ENCODE measurements around the gene ZNF215.
A peak's percentile ranks its signal among the peaks of the same experiment; 100 is the strongest.
"Not testable (repeated sequence)": the region's sequence is repeated elsewhere in the genome, so short reads cannot be mapped to it uniquely, and the experiment has no call there.

ZNF215 gene

DNA sequence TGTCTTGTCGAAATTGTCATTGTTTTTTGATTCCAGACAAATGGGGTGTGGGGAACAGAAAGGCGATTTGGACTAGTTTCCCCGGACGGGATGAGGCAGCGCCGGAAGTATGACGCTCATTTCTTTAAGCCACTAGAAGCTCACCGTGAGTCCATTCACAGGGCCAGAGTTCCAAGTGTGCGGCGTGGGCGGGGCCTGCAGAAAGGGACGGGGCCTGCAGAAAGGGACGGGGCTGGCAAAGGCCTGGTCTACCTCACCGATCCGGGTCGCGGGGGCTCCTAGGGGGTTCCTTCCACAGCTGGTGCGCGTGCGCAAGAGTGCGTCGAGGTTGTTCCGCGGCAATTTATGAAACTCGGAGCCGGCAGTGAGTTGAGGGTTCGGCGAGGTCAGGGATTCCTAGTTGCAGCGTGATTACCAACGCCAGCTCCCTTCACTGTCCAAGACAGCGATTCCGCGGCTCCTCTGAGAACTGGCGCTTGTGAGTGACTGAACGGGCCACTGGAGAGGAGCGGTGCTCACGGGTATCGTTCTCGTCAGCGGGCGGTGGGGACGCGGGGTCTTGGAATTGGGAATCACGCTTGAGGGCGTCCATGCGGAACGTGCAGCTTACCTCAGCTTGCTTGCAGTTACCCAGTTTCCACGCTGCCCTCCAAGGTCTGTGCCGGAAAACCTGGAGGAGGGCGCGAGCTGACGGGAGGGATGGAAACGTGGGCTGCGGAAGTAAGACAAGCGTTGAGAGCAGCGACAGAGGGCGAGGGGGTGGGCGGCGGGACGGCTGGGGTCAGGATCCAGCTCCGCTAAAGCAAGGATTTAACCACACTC is at the start of gene ZNF215:
ZNF215 (plus strand) TSS at position 219 of the 822 bp plus-strand sequence. CDS start 5,847 bp downstream, outside the sequence.
- DNase-seq = peak; percentile 5

DNA sequence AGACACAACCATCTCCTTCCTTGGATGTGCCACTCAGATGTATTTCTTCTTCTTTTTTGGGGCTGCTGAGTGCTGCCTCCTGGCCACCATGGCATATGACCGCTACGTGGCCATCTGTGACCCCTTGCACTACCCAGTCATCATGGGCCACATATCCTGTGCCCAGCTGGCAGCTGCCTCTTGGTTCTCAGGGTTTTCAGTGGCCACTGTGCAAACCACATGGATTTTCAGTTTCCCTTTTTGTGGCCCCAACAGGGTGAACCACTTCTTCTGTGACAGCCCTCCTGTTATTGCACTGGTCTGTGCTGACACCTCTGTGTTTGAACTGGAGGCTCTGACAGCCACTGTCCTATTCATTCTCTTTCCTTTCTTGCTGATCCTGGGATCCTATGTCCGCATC is 49.3 kb upstream of the ZNF215 start:
- DNase-seq = no peak

DNA sequence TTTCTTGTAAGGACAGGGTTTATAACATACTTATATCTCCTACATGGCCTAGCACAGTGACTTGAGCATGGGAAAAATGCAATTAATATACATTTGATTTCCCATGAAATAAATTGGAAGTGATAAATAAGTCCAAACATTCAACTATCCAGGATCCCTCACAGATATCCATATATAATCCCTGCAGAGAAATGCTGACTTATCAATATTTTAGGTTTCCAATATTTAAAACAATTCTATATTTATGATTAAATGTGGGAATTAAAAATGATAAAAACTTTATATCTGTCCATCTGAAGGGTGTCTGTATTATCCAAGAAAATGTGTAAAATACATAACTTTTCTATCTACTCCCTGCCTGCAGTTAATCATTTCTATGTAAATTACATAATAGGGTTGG is 43.5 kb upstream of the ZNF215 start:
- no peak for DNase-seq

DNA sequence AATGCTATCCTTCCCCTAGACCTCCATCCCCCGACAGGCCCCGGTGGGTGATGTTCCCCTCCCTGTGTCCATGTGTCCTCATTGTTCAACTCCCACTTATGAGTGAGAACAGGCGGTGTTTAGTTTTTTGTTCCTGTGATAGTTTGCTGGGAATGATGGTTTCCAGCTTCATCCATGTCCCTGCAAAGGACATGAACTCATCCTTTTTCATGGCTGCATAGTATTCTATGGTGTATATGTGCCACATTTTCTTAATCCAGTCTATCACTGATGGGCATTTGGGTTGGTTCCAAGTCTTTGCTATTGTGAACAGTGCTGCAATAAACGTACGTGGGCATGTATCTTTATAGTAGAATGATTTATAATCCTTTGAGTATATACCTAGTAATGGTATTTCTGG is 38.5 kb upstream of the ZNF215 start:
- DNase-seq = not testable (repeated sequence)

DNA sequence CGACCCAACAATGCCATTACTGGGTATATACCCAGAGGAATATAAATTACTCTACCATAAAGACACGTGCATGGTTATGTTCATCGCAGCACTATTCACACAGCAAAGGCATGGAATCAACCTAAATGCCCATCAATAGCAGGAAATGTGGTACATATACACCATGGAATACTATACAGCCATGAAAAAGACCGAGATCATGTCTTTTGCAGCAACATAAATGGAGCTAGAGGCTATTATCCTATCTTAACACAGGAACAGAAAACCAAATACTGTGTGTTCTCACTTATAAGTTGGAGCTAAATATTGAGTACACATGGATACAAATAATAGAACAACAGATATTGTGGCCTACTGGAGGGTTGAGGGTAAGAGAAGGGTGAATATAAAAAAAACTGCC is 37.4 kb upstream of the ZNF215 start:
- no peak for DNase-seq

DNA sequence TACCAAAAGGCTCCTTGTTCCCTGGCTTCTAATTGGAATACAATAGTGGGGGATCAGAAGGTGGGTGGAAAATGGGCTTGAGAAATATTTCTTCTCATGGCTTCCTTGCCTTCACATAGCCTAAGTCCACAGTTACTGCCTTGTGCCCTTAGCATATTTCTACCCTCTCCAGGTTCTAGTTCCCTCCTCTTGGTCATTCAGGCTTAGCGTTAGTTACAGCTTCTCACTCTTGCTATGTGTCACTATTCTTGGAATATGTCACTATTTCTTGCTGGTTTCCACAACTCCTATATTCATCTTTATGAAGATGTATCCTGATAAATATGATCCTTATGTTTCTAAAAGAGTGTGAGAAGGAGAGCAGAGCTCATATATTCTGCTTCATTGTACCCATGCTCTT is 36.4 kb upstream of the ZNF215 start:
- DNase-seq = no peak

DNA sequence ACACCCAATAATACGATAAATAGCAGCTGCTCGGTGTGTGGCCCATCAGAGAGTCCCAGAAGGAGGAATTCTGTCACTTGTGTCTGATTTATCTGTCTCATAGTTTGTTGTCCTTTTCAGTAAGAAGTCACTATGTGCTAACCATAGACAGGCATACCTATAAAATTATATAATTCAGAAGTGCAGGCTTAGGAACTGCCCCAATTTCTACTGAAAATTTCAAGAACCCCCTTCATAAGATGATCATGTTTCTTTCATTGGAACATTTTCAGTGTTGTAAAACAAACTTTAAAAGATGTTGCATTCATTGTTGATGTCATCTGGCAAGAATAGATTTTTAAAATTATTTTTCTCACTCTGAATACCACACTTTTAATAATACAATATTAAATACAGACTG is 33.8 kb upstream of the ZNF215 start, which contains the start of gene OR2D2:
OR2D2 (minus strand) TSS at position 101 of the 400 bp plus-strand sequence; CDS start at position 101, 0 bp downstream.
- no peak for DNase-seq

DNA sequence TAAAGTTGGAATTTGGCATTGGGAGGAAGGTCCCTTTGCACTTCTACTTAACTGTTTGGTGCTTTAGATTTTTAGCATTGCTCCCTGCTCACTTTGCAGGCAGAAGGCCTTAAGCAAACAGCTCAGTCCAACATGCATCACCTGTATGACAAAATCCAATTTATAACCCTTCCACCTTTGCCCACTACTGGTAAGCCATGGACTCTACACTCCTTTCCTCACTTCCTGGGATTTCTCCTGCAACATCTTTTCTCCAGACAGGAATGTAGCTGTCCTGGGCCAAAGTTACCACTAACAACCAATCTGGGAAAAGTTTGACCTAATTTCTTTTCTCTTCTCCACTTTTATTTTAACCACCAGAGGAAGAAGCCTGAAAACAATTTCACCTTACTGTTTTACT is 32.1 kb upstream of the ZNF215 start:
- DNase-seq = no peak

DNA sequence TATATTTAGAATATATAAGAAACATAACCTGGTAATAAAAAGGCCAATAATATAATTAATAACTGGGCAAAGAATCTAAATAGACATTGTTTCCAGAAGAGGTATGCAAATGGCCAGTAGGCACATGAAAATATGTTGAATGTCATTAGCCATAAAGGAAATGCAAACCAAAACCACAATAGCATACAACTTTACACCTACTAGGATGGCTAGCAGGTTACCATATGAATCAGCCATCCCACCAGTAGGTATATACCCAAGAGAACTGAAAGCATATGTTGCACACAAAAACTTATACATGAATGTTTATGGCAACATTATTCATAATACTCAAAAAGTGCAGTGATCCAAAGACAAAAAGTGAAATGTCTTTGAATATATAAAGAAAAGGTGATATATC is 31.2 kb upstream of the ZNF215 start:
- DNase-seq = no peak

DNA sequence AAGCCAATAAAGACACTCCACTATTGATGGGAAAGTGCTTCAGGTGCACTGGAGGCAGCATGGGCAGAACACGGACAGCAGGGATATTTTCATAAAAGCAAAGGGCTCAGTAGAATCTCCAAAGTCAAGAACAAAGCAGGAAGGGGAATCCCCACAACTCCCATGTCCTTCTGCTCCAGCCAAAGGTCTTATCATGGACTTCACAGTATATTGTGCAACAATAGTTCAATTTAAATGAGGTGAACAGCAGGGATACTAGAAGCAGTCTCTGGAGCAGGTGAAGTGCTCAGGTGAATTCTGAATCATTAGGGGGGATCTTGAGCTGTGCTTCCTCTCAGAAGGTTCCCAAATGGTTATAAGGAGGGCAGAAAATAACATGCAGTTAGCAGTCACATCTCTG is 27.3 kb upstream of the ZNF215 start:
- no peak for DNase-seq

DNA sequence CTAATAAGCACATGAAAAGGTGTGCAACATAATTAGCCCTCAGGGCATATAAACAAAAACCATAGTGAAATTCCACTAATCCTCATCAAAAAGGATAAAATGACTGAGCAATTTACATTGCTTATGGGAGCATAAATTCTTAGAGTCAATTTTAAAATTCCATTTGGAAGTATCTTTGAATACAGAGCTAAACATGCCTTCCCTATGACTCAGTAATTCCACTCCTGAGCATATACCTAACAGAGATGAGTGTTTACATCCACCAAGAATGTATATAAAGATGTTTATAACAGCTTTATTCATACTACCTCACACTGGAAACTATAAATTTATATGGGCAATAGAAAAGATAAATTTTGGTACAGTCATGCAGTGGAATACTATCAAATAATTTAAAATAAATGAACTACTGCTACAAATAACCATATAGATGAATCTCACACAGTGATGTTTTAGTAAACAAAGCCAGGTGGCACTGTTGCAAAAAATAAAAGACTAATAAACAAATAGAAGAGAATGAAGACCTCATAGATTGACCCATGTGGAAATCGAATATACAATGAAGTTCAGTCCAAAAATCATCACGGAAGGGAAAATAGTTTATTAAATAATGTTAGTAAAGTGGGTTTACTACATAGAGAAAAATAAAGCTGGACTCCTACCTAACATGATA is 25.8 kb upstream of the ZNF215 start:
- no peak for DNase-seq

DNA sequence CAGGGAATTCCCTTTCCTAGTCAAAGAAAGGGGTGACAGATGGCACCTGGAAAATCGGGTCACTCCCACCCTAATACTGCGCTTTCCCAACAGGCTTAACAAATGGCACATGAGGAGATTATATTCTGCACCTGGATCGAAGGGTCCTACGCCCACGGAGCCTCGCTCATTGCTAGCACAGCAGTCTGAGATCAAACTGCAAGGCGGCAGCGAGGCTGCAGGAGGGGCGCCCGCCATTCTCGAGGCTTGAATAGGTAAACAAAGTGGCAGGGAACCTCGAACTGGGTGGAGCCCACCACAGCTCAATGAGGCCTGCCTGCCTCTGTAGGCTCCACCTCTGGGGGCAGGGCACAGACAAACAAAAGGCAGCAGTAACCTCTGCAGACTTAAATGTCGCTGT is 21.4 kb upstream of the ZNF215 start:
- not testable (repeated sequence) for DNase-seq

DNA sequence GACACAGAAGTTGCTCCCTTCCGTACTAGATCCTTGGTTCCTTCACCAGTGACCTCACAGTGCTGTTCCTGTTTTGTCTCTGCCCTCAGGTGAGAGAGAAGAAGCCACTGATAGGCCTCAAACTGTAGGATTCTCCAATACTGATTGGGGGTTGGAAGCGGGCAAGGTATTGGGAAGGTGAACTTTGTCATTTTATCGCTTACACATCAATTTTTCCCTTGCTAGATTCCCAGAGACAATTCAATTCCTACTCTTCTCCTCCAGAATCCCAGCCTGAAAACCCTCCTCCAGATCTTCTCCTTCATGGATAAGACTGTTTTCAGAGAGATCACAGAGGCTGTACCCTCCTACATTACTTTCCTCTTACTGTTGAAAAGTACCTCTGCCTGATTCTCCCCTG is 14.8 kb upstream of the ZNF215 start:
- no peak for DNase-seq

DNA sequence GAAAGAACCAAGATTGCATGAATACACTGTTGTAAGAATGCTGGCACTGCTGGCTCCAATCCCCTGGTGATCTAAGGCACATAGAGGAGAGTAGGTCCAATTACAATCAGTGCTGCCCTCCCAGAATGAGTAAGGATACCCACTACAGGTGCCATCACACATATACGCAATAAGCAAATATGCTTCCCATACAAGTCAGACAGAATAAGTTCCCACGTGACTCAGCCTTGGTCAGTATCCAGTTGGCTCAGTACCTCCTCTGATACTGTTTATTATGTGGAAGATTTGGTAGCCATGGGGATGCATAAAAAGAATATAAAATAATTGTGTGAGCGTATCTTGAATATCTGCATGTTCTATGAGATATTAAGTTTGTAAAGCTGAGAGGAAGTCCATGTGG is 14.3 kb upstream of the ZNF215 start:
- DNase-seq = no peak

DNA sequence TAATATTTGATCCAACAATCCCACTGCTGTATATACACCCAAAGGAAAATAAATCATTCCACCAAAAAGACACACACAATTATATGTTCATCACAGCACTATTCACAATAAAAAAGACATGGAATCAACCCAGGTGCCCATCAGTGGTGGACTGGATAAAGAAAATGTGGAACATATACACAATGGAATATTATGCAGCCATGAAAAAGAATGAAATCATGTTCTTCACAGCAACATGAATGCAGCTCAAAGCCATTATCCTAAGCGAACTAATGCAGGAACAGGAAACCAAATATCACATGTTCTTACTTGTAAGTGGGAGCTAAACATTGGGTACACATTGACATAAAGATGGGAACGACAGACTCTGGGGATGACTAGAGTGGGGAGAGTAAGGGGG is 6.5 kb upstream of the ZNF215 start:
- no peak for DNase-seq

DNA sequence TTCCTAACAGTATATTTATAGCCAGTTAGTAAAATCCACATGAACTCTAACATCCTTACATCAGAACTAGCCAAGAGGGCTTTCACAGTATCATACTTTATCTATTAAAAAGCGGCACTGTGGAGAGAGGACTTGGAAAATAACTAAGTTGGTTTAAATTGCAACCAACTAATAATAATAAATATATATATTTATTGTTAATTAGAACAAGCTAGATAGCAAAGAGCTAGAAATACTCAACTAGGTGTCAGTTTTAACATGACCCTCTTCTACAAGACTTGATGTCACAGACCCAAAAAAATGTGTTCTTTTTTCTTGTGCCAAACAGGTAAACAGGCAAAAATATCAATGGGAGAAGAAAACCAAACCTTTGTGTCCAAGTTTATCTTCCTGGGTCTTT is 5.5 kb upstream of the ZNF215 start, which contains the start of gene OR2D3:
OR2D3 (plus strand) TSS at position 301 of the 400 bp plus-strand sequence; CDS start at position 301, 0 bp downstream.
- DNase-seq = no peak

DNA sequence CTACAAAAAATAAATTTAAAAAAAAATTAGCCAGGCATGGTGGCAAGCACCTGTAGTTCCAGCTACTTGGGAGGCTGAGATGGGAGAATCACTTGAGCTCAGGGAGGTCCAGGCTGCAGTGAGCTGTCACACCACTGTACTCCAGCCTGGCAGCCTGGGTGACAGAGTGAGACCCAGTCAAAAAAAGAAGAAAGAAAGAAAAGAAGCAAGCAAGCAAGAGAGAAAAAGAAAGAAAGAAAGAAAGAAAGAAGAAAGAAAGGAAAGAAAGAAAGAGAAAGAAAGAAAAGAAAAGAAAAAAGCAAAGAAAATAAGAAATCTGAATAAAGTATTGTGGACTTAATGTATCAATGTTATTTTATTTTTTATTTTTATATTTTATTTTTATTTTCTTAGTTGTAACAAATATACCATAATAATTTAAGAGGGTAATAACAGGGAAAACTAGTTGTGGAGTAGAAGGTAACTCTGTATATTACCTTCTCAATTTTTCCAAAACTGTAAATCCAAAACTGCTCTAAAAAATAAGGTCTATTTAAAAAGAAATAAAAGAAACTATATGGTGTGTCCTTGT is 1.1 kb upstream of the ZNF215 start:
- no peak for DNase-seq

DNA sequence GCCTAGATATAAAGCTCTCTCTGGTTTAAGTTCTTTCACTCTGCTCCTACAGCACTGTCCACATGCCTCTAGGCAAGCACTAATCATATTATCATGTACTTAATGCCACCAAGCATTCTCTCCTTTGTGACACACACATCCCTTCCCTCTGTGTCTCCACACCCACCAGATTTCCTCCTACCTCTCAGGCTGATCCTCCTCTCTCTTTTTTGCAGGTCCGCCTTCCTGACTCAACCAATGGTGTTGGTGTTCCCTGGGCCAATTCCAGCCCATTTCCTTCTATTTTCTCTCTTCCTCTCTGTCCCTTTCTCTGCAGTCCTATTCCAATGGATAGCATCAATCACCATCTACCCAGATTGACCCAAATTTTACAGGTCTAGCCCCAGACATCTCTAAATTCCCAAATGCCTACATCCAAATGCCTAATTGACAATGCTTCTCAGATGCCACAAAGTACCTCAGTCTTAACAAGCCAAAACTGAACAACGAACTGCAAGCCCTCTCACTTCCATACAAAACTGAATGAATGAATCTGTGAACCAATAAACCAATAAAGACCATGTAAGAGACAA is 504 bp upstream of the ZNF215 start:
- DNase-seq = no peak

DNA sequence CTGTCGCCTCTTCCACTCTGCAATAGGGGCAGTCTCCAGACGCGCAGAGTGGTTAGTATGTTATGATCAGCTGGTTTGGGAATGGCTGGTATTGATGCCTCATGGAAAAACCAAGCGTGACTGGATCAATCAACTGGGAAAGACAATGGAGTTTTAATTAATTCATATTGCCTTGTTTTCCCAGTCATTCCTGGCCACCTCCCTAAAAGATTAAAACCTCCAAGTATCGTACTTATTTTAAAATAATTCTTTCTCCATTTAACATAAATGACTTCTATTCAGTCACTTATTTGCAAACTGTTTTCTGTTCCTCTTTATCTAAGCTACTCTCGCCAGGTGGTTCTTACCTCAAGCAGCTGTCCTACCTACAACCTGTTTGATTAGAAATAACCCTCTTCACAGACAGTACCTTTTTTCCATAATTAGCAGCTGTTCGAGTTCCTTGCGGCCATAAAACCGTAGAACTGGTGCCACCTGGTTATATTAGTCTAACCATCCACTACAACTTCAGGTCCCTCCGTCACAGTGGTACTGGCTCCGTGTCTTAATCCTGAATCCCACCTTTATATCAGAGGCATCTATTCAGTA is 898 bp downstream of the ZNF215 start:
- DNase-seq = peak; percentile 9

DNA sequence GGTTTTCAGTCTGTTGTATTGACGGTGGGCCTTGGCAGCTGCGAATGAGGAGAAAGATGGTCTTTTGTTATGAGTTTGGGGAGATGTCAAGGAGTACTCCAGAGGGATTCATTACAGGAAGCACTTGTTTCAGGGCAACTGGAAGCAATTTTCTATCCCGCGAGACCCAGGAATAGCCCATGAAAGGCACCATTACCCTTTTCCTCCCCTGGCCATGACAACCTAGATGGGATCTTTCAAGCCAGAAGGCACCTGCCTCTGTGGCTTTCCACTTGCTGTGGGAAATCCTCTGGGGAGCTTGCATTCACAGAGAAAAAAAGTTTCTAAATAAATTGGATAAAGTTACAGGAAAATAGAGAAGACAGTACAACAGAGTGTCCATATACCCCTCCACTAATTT is 2.7 kb downstream of the ZNF215 start:
- DNase-seq = no peak

DNA sequence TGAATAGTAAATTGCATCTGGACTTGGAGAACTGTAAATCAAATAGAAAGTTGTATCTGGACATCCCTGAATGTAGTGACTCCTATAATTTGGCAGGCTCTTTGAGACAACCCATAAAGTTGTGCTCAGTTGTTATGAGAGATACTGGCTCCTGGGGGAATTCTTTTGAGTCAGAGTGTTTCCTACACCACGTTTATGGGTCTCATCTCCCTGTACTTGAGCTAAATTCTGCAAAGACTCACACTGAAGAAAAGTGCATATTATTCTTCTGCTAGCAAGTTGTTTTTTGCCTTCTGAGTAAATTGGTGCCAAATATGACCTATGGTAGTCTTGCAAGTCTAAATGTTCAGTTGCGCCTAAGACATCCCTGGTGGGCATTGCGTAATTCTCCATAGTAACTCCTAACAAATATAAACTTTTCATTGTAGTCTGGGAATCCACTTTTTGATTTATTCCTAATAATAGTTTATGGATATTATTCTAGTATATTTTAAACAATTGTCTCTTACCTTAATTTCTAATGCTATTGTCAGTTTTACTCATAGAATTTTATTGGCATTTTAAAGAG is 5.0 kb downstream of the ZNF215 start:
- no peak for DNase-seq

DNA sequence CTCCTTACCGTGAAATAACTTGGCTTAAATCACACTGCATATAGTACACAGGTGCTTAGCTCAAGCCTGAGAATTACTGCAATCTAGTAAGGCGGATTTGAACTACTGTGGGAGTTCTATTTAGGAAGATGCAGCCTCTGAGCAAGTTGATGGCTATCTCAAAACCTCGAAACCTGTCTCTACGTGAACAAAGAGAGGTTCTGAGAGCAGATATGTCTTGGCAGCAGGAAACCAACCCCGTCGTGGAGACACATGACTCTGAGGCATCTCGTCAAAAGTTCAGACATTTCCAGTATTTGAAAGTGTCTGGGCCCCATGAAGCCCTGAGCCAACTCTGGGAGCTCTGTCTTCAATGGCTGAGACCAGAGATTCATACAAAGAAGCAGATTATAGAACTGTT is 5.9 kb downstream of the ZNF215 start:
- DNase-seq = no peak

DNA sequence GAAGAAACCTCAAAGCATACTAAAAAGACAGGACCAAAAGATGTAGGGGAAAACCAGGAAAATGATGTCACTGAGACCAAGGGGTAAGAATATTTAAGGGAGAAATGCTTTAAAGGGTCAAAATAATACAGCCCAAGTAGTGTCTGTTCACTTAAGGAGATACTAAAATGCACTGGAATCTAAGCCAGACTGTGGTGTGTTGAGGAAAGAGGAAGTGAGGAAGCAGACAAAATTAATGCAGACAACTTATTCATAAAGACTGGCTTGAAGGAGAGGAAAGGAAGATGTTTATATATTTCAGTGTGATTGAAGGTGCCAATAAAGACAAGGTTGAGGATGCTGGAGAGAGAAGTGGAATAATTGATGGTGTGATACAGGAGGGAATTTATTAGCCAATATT is 15.7 kb downstream of the ZNF215 start:
- DNase-seq = no peak

Data from NCI-H1417 treated with DMSO at 0.1 percent for 48 hours (cell line).